Liver (tissue), 9 donors: ENCODE results near the gene ZFP36L1. TPM values are rescaled to one million over a fixed set of nuclear protein-coding genes. Genes with fewer than 3 reads are reported as not detected.

Experiments used
- DNase-seq: peaks from one replicate; pipeline ENCODE4 v3.0.0-alpha.2; 2017; ENCODE audit warnings: low spot score
- H3K27ac ChIP-seq, 2 donors: one replicate each; pipeline ENCODE4 v1.7.0; 2013; ENCODE audit warnings: inconsistent platforms in 2 of 2, low read length in 2 of 2, control low read depth in 1 of 2, low read depth in 1 of 2, mild to moderate bottlenecking in 1 of 2
- H3K27me3 ChIP-seq, 4 donors: one replicate each; pipeline versions ENCODE4 v1.6.1 to v1.7.0; 2013; ENCODE audit warnings: low read length in 3 of 4, inconsistent platforms in 1 of 4, mild to moderate bottlenecking in 1 of 4, moderate library complexity in 1 of 4; ENCODE audit not compliant: control insufficient read depth in 4 of 4, insufficient read depth in 4 of 4
- H3K36me3 ChIP-seq, 4 donors: one replicate each; pipeline versions ENCODE4 v1.6.1 to v1.7.0; 2013; ENCODE audit warnings: low read length in 3 of 4, mild to moderate bottlenecking in 3 of 4, low read depth in 1 of 4, moderate library complexity in 1 of 4; ENCODE audit not compliant: control insufficient read depth in 4 of 4, insufficient read depth in 3 of 4
- H3K4me1 ChIP-seq, 4 donors: one replicate each; pipeline versions ENCODE4 v1.6.1 to v1.7.0; 2013; ENCODE audit warnings: low read length in 3 of 4, mild to moderate bottlenecking in 3 of 4, moderate library complexity in 1 of 4; ENCODE audit not compliant: control insufficient read depth in 4 of 4, insufficient read depth in 4 of 4
- H3K4me3 ChIP-seq, 3 donors: one replicate each; pipeline versions ENCODE4 v1.6.1 to v1.7.0; 2013; ENCODE audit warnings: low read length in 3 of 3, control low read depth in 1 of 3, low read depth in 1 of 3, mild to moderate bottlenecking in 1 of 3
- H3K9ac ChIP-seq, 2 donors: one replicate each; pipeline ENCODE4 v1.7.0; 2013; ENCODE audit warnings: low read length in 2 of 2, mild to moderate bottlenecking in 2 of 2, moderate library complexity in 2 of 2, control low read depth in 1 of 2, low read depth in 1 of 2
- H3K9me3 ChIP-seq, 4 donors: one replicate each; pipeline versions ENCODE4 v1.6.1 to v1.7.0; 2013; ENCODE audit warnings: low read length in 3 of 4; ENCODE audit not compliant: control insufficient read depth in 4 of 4
- EGR1 ChIP-seq, 2 donors: IDR thresholded peaks; 2 replicates each; pipeline ENCODE4 v1.6.1; 2016 to 2018; ENCODE audit warnings: antibody characterized with exemption in 2 of 2, low read depth in 2 of 2
- FOXA1 ChIP-seq: IDR thresholded peaks from 2 replicates; pipeline ENCODE4 v1.6.1; 2016; ENCODE audit warnings: antibody characterized with exemption
- FOXA2 ChIP-seq: IDR thresholded peaks from 2 replicates; pipeline ENCODE4 v1.6.1; 2016; ENCODE audit warnings: antibody characterized with exemption
- HNF4G ChIP-seq: IDR thresholded peaks from 2 replicates; pipeline ENCODE4 v1.6.1; 2016; ENCODE audit warnings: antibody characterized with exemption
- JUND ChIP-seq, 2 donors: IDR thresholded peaks; 2 replicates each; pipeline ENCODE4 v1.6.1; 2016; ENCODE audit warnings: antibody characterized with exemption in 2 of 2
- NR2F2 ChIP-seq: IDR thresholded peaks from 2 replicates; pipeline ENCODE4 v1.6.1; 2016; ENCODE audit warnings: antibody characterized with exemption
- RAD21 ChIP-seq, 2 donors: IDR thresholded peaks; 2 replicates each; pipeline ENCODE4 v1.6.1; 2016; ENCODE audit warnings: antibody characterized with exemption in 2 of 2, mild to moderate bottlenecking in 2 of 2
- RXRA ChIP-seq, 2 donors: IDR thresholded peaks; 2 replicates each; pipeline ENCODE4 v1.6.1; 2017 to 2018; ENCODE audit warnings: antibody characterized with exemption in 2 of 2, mild to moderate bottlenecking in 1 of 2
- SP1 ChIP-seq: IDR thresholded peaks from 2 replicates; pipeline ENCODE4 v1.6.1; 2018; ENCODE audit warnings: antibody characterized with exemption, mild to moderate bottlenecking
- TAF1 ChIP-seq: conservative IDR thresholded peaks from 2 replicates; pipeline ENCODE4 v1.6.1; 2016; ENCODE audit warnings: antibody characterized with exemption, mild to moderate bottlenecking
- YY1 ChIP-seq: IDR thresholded peaks from 2 replicates; pipeline ENCODE4 v1.6.1; 2016; ENCODE audit warnings: antibody characterized with exemption, mild to moderate bottlenecking
- WGBS: extraction: QIAGEN DNeasy Blood & Tissue Kit; methylation state at CpG from one replicate; pipeline ENCODE4 v1.1.7; 2013; 5-methylcytosine and 5-hydroxymethylcytosine counted together
- polyA plus RNA-seq, 2 donors: library from polyadenylated mRNA; stranded (reverse) in 1 of 2; unstranded in 1 of 2; fragments of 200-250 nt in 1 of 2; fragments of >200 nt in 1 of 2; fragmentation: Nextera tagmentation in 1 of 2; extraction: Ambion mirVana in 1 of 2; gene quantifications; one replicate each; pipeline versions ENCODE4 v1.2.1 to v1.2.3, GENCODE V29; 2013 to 2015
- total RNA-seq, 2 donors: library from RNA; depleted of rRNA; stranded (reverse); fragments of >200 nt; gene quantifications; one replicate each; pipeline ENCODE4 v1.2.3, GENCODE V29; 2014
- TF ChIP-seq, protein P1 (sequence below): fragments of 150-350 bp; IDR thresholded peaks from 2 replicates; pipeline ENCODE4 v1.5.1; 2017; ENCODE audit warnings: improper control_type of control experiment, low read depth, low read length; ENCODE audit not compliant: missing input control
- TF ChIP-seq, protein P2 (sequence below): IDR thresholded peaks from 2 replicates; pipeline ENCODE4 v1.6.1; 2016; ENCODE audit warnings: antibody characterized with exemption, mild to moderate bottlenecking
- TF ChIP-seq, protein P3 (sequence below): IDR thresholded peaks from 2 replicates; pipeline ENCODE4 v1.6.1; 2016; ENCODE audit warnings: antibody characterized with exemption
- TF ChIP-seq, protein P4 (sequence below): IDR thresholded peaks from 2 replicates; pipeline ENCODE4 v1.6.1; 2016; ENCODE audit warnings: antibody characterized with exemption
- TF ChIP-seq, protein P5 (sequence below): IDR thresholded peaks from 2 replicates; pipeline ENCODE4 v1.6.1; 2016; ENCODE audit warnings: antibody characterized with exemption
- donor health status: healthy.
- donor health status: healthy.
- donor health status: healthy.
- donor health status: healthy.
- donor health status: healthy.

Gene ZFP36L1
- total and polyA plus RNA-seq, 4 donors, result 25.0 to 170 (median 69.5) TPM

DNA sequence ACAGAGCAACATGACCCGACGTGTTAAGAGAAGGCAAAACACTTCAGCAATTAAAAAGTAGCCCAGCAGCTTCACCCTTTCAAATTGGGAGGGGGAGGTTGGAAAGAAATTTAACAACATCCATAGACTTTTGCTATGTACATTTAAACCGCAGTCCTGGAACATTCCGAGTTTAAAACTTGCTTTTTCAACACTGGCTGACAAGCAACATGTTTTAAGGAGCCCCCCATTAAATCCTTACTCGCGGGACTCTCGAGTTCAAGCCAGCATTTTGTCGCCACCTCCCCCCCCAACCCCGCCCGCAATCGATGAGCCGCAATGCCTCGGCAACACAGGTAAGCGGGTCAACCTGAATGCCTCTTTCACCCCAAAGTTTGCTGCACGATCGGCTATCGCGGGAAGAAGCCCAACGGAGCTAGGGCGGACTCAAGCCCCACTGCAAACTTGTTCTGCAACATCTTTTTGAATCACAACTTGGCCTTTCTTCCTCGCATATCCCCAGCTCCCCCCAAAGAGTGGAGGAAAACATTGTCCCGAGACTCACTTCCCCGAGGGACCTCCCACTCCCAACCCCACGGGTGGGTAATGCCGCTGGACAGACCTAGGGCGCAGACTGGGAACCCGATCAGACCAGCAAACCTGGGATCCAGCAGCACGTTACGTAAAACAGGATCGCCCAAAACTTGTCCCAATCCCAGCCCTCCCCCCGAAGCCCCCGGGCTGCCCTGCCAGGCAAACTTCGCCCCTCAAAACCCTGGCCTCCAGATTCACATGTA lies 777 bp downstream of the ZFP36L1 start:
- H3K27ac ChIP-seq, result peak overlapping the region; percentile 99 to 100
- peaks cover 0 to 11% (median 2%) of the 10 kb centered on the region in 4 donors for H3K36me3 ChIP-seq
- H3K9ac ChIP-seq, result peak overlapping the region; percentile 98 to 100
- peak overlapping the region; percentile 64 to 95 (median 94) for H3K4me3 ChIP-seq
- WGBS, result under 1% methylated on average over 33 of the region's 33 CpGs
- H3K9me3 ChIP-seq, result no peaks in the 10 kb centered on the region
- peaks cover 2 to 18% (median 6%) of the 10 kb centered on the region in 4 donors for H3K4me1 ChIP-seq
- H3K27me3 ChIP-seq, result no peaks in the 10 kb centered on the region
- no peak for DNase-seq
- TF ChIP-seq HNF4G, result no peak
- no peak for TF ChIP-seq RXRA (IDR thresholded peaks at IDR 0.05)
- TF ChIP-seq, protein P1, sequence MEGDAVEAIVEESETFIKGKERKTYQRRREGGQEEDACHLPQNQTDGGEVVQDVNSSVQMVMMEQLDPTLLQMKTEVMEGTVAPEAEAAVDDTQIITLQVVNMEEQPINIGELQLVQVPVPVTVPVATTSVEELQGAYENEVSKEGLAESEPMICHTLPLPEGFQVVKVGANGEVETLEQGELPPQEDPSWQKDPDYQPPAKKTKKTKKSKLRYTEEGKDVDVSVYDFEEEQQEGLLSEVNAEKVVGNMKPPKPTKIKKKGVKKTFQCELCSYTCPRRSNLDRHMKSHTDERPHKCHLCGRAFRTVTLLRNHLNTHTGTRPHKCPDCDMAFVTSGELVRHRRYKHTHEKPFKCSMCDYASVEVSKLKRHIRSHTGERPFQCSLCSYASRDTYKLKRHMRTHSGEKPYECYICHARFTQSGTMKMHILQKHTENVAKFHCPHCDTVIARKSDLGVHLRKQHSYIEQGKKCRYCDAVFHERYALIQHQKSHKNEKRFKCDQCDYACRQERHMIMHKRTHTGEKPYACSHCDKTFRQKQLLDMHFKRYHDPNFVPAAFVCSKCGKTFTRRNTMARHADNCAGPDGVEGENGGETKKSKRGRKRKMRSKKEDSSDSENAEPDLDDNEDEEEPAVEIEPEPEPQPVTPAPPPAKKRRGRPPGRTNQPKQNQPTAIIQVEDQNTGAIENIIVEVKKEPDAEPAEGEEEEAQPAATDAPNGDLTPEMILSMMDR, result no peak
- no peak for TF ChIP-seq FOXA1
- TF ChIP-seq EGR1 (IDR thresholded peaks at IDR 0.05; ENCODE audit: low read depth in 2 of 2), result no peak
- TF ChIP-seq, protein P2, sequence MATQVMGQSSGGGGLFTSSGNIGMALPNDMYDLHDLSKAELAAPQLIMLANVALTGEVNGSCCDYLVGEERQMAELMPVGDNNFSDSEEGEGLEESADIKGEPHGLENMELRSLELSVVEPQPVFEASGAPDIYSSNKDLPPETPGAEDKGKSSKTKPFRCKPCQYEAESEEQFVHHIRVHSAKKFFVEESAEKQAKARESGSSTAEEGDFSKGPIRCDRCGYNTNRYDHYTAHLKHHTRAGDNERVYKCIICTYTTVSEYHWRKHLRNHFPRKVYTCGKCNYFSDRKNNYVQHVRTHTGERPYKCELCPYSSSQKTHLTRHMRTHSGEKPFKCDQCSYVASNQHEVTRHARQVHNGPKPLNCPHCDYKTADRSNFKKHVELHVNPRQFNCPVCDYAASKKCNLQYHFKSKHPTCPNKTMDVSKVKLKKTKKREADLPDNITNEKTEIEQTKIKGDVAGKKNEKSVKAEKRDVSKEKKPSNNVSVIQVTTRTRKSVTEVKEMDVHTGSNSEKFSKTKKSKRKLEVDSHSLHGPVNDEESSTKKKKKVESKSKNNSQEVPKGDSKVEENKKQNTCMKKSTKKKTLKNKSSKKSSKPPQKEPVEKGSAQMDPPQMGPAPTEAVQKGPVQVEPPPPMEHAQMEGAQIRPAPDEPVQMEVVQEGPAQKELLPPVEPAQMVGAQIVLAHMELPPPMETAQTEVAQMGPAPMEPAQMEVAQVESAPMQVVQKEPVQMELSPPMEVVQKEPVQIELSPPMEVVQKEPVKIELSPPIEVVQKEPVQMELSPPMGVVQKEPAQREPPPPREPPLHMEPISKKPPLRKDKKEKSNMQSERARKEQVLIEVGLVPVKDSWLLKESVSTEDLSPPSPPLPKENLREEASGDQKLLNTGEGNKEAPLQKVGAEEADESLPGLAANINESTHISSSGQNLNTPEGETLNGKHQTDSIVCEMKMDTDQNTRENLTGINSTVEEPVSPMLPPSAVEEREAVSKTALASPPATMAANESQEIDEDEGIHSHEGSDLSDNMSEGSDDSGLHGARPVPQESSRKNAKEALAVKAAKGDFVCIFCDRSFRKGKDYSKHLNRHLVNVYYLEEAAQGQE, result no peak
- no peak for TF ChIP-seq RAD21 (IDR thresholded peaks at IDR 0.05)
- TF ChIP-seq NR2F2, result no peak
- TF ChIP-seq YY1, result no peak
- TF ChIP-seq, protein P3, sequence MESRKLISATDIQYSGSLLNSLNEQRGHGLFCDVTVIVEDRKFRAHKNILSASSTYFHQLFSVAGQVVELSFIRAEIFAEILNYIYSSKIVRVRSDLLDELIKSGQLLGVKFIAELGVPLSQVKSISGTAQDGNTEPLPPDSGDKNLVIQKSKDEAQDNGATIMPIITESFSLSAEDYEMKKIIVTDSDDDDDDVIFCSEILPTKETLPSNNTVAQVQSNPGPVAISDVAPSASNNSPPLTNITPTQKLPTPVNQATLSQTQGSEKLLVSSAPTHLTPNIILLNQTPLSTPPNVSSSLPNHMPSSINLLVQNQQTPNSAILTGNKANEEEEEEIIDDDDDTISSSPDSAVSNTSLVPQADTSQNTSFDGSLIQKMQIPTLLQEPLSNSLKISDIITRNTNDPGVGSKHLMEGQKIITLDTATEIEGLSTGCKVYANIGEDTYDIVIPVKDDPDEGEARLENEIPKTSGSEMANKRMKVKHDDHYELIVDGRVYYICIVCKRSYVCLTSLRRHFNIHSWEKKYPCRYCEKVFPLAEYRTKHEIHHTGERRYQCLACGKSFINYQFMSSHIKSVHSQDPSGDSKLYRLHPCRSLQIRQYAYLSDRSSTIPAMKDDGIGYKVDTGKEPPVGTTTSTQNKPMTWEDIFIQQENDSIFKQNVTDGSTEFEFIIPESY, result no peak
- TF ChIP-seq SP1, result no peak
- TF ChIP-seq, protein P4, sequence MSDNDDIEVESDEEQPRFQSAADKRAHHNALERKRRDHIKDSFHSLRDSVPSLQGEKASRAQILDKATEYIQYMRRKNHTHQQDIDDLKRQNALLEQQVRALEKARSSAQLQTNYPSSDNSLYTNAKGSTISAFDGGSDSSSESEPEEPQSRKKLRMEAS, result no peak
- no peak for TF ChIP-seq TAF1
- TF ChIP-seq, protein P5, sequence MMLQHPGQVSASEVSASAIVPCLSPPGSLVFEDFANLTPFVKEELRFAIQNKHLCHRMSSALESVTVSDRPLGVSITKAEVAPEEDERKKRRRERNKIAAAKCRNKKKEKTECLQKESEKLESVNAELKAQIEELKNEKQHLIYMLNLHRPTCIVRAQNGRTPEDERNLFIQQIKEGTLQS, result no peak
- no peak for TF ChIP-seq JUND (IDR thresholded peaks at IDR 0.05)
- no peak for TF ChIP-seq FOXA2
